ENCODE measurements around the gene ZNF726. TPM values are rescaled to one million over a fixed set of nuclear protein-coding genes. Genes with fewer than 3 reads are reported as not detected.
"Not testable (repeated sequence)": the region's sequence is repeated elsewhere in the genome, so short reads cannot be mapped to it uniquely, and the experiment has no call there.

ZNF726 gene
- total RNA-seq, 1 experiment from 2014 or later: not detected

DNA sequence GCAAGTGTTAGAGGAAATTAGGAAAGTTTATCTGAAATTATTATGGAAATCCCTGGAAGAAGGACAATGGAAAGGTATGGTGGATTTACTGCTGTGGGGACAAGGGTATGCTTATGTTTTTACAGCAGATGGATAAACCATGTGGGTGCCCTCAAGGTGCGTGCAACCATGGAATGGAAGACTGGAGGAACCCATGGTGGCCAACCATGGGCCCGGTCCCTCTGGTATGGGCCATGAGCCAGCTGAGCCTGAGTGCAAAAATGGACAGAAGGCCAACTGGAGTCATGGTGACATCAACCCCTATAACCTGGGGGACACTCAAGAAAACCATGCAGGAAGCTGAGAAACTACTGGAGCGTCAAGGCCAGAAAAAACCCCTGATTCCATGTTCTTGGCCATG is 46.1 kb upstream of the ZNF726 start:
- Mint-ChIP-seq H3K4me3 (no peak overlapping the region), H3K27me3 (ENCODE audit: low read depth) (peaks cover 4% of the 10 kb centered on the region), H3K36me3 (peaks cover 74% of the 10 kb centered on the region), H3K4me1 (no peaks in the 10 kb centered on the region), H3K27ac (no peak overlapping the region), H3K9me3 (peaks cover 84% of the 10 kb centered on the region)
- no peak for TF ChIP-seq ZNF671 (CRISPR knock-in tag; IDR thresholded peaks at IDR 0.05)
- TF ChIP-seq, protein P1, sequence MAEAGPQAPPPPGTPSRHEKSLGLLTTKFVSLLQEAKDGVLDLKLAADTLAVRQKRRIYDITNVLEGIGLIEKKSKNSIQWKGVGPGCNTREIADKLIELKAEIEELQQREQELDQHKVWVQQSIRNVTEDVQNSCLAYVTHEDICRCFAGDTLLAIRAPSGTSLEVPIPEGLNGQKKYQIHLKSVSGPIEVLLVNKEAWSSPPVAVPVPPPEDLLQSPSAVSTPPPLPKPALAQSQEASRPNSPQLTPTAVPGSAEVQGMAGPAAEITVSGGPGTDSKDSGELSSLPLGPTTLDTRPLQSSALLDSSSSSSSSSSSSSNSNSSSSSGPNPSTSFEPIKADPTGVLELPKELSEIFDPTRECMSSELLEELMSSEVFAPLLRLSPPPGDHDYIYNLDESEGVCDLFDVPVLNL (CRISPR knock-in tag; IDR thresholded peaks at IDR 0.05; ENCODE audit: borderline replicate concordance, low read depth): no peak
- no peak for TF ChIP-seq ZNF423 (CRISPR knock-in tag; IDR thresholded peaks at IDR 0.05)
- TF ChIP-seq, protein P2, sequence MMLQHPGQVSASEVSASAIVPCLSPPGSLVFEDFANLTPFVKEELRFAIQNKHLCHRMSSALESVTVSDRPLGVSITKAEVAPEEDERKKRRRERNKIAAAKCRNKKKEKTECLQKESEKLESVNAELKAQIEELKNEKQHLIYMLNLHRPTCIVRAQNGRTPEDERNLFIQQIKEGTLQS (CRISPR knock-in tag; conservative IDR thresholded peaks at IDR 0.05): no peak
- no peak for TF ChIP-seq ZNF263 (CRISPR knock-in tag; IDR thresholded peaks at IDR 0.05; ENCODE audit: low read depth)
- TF ChIP-seq TP53 (CRISPR knock-in tag; IDR thresholded peaks at IDR 0.05): no peak
- no peak for TF ChIP-seq MYBL2 (CRISPR knock-in tag; IDR thresholded peaks at IDR 0.05)
- no peak for TF ChIP-seq SOX15 (CRISPR knock-in tag; IDR thresholded peaks at IDR 0.05)
- no peak for TF ChIP-seq CREB1 (CRISPR knock-in tag; IDR thresholded peaks at IDR 0.05)
- TF ChIP-seq, protein P3, sequence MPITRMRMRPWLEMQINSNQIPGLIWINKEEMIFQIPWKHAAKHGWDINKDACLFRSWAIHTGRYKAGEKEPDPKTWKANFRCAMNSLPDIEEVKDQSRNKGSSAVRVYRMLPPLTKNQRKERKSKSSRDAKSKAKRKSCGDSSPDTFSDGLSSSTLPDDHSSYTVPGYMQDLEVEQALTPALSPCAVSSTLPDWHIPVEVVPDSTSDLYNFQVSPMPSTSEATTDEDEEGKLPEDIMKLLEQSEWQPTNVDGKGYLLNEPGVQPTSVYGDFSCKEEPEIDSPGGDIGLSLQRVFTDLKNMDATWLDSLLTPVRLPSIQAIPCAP (CRISPR knock-in tag; IDR thresholded peaks at IDR 0.05): no peak
- TF ChIP-seq HMGA2 (CRISPR knock-in tag; IDR thresholded peaks at IDR 0.05): no peak
- TF ChIP-seq, protein P4, sequence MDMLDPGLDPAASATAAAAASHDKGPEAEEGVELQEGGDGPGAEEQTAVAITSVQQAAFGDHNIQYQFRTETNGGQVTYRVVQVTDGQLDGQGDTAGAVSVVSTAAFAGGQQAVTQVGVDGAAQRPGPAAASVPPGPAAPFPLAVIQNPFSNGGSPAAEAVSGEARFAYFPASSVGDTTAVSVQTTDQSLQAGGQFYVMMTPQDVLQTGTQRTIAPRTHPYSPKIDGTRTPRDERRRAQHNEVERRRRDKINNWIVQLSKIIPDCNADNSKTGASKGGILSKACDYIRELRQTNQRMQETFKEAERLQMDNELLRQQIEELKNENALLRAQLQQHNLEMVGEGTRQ (CRISPR knock-in tag; IDR thresholded peaks at IDR 0.05): no peak
- TF ChIP-seq ATF1 (CRISPR knock-in tag; IDR thresholded peaks at IDR 0.05): no peak
- ChIA-PET CTCF (no interaction called here), POLR2A (no interaction called here)
- DNase-seq (ENCODE audit: low spot score) (no peak), ATAC-seq (no peak)

DNA sequence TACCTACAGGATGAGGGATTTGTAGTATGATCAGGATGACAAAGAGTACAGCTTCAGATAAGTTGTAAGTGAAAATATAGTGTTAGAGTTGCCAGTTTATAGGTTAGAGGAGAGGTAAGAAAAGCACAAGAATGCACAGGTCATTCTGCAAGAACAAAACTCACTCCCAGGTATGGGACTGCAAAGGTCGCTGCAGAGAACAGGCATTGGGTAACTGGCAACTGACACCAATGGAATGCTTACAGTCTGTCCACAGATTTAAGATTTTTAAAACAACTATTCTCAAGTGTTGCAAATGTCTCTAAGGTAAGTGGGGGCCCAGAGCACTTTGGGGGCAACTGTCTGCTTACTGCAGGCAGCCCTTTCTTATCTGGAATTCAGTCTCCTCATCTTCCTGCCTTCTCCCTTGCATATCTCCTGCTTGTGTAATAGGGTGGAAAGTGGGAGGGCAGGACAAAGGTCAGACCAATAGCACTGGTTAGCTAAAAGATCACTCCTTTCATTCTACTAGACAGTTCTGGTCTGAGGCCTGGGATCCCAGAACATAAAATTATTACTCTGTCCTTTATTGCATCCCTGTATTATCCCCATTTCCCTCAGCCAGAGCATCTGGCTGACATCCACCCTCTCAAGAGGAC is 42.3 kb upstream of the ZNF726 start:
- ChIA-PET CTCF (no interaction called here), POLR2A (no interaction called here)
- TF ChIP-seq EMX1 (CRISPR knock-in tag; IDR thresholded peaks at IDR 0.05): no peak
- Mint-ChIP-seq H3K4me1 (no peaks in the 10 kb centered on the region), H3K27ac (no peak overlapping the region), H3K27me3 (ENCODE audit: low read depth) (peaks cover 24% of the 10 kb centered on the region), H3K4me3 (no peak overlapping the region), H3K9me3 (peaks cover 70% of the 10 kb centered on the region), H3K36me3 (peaks cover 51% of the 10 kb centered on the region)
- ATAC-seq (no peak), DNase-seq (ENCODE audit: low spot score) (no peak)

DNA sequence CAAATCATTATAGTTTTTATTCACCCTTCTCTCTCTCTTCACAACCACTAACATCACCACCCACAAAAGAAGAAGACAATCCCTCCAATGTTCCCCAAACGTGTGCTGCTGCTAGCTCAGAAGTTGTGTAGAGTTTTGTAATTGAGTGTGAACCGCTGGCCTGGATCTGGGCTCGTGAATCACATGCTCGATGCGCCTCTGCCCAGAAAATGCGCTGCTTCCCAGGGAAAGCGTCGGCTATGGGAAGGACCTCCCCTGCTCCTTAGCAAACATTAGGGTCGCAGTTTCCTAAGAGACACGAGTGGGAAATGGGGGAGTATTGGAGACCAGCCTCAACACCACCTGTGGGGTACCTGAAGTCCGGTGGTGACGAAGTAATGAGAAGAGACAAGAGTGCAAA is 38.4 kb upstream of the ZNF726 start:
- POLR2A ChIA-PET: no interaction called here
- DNase-seq (ENCODE audit: low spot score): no peak
- Mint-ChIP-seq H3K27ac (no peak overlapping the region), H3K36me3 (peaks cover 34% of the 10 kb centered on the region), H3K27me3 (ENCODE audit: low read depth) (peaks cover 60% of the 10 kb centered on the region), H3K9me3 (peaks cover 61% of the 10 kb centered on the region), H3K4me1 (no peaks in the 10 kb centered on the region), H3K4me3 (no peak overlapping the region)
- ATAC-seq: no peak
- CTCF ChIA-PET: no interaction called here
- TF ChIP-seq, protein P5, sequence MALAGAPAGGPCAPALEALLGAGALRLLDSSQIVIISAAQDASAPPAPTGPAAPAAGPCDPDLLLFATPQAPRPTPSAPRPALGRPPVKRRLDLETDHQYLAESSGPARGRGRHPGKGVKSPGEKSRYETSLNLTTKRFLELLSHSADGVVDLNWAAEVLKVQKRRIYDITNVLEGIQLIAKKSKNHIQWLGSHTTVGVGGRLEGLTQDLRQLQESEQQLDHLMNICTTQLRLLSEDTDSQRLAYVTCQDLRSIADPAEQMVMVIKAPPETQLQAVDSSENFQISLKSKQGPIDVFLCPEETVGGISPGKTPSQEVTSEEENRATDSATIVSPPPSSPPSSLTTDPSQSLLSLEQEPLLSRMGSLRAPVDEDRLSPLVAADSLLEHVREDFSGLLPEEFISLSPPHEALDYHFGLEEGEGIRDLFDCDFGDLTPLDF (CRISPR knock-in tag; IDR thresholded peaks at IDR 0.05): no peak
- no peak for TF ChIP-seq ZNF138 (CRISPR knock-in tag; conservative IDR thresholded peaks at IDR 0.05)
- TF ChIP-seq, protein P6, sequence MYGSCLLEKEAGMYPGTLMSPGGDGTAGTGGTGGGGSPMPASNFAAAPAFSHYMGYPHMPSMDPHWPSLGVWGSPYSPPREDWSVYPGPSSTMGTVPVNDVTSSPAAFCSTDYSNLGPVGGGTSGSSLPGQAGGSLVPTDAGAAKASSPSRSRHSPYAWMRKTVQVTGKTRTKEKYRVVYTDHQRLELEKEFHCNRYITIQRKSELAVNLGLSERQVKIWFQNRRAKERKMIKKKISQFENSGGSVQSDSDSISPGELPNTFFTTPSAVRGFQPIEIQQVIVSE (CRISPR knock-in tag; IDR thresholded peaks at IDR 0.05; ENCODE audit: borderline replicate concordance): no peak

DNA sequence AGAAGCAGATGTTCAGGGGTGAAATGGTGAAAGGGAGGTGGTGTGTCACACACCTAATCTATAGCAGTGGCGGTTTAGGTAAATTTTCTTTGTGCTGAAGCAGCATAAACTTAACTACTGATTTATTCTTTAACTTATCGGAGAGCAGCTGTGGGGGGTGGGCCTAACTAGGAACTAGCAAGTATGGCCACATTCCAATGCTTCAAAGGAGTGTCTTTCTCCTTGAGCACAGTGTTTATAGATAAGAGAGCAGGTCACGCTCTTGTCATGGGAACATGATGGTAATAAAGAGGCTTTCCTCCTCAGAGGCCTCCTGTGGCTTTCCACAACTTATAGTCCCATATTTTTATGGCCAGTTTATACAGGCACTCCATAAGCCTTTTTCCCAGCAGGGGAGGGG is 37.9 kb upstream of the ZNF726 start:
- H3K27ac Mint-ChIP-seq; CTCF ChIA-PET; H3K4me1 Mint-ChIP-seq; H3K4me3 Mint-ChIP-seq; ATAC-seq; DNase-seq (ENCODE audit: low spot score); POLR2A ChIA-PET: not testable (repeated sequence)
- Mint-ChIP-seq H3K36me3 (peaks cover 31% of the 10 kb centered on the region), H3K27me3 (ENCODE audit: low read depth) (peaks cover 64% of the 10 kb centered on the region), H3K9me3 (peaks cover 61% of the 10 kb centered on the region)
